ENCODE measurements around the gene ZPBP2. TPM values are rescaled to one million over a fixed set of nuclear protein-coding genes. Genes with fewer than 3 reads are reported as not detected.

Gene ZPBP2
- polyA plus RNA-seq, 1 donor (not counting 4 experiments of a cell fraction or from before 2014, with no cell fraction given): not detected

GRCh38 chr17:39926135-39926587 lies 58.2 kb downstream of the ZPBP2 start:
- Histone ChIP-seq H4K20me1 (ENCODE audit: control insufficient read depth, extremely low read depth, insufficient read depth, low read length) (peaks cover 4% of the 10 kb centered on the region), H3K4me1 (ENCODE audit: control insufficient read depth, extremely low read depth, insufficient read depth, low read length) (peaks cover 40% of the 10 kb centered on the region), H3K79me2 (ENCODE audit: control insufficient read depth, insufficient read depth, low read length) (peaks cover 23% of the 10 kb centered on the region), H3K9ac (ENCODE audit: control insufficient read depth, extremely low read depth, insufficient read depth, low read length) (peak overlapping the region; percentile 78), H3K36me3 (ENCODE audit: control insufficient read depth in 2 of 2, extremely low read depth in 1 of 2, insufficient read depth in 2 of 2, low read length in 2 of 2) (peaks cover 18 to 19% of the 10 kb centered on the region in 2 experiments), H3K27ac (ENCODE audit: control insufficient read depth, insufficient read depth, low read length) (no peak overlapping the region), H2AFZ (ENCODE audit: control insufficient read depth, low read length) (no peak overlapping the region), H3K4me3 (ENCODE audit: control insufficient read depth in 2 of 3, extremely low read depth in 1 of 3, insufficient read depth in 2 of 3, low read depth in 1 of 3, low read length in 3 of 3) (peak overlapping the region; percentile 74 to 78 (median 74)), H3K27me3 (ENCODE audit: control insufficient read depth, extremely low read depth, insufficient read depth, low read length) (no peaks in the 10 kb centered on the region), H3K9me3 (ENCODE audit: control insufficient read depth, low read depth, low read length) (no peaks in the 10 kb centered on the region), H3K4me2 (ENCODE audit: control insufficient read depth, extremely low read depth, insufficient read depth, low read depth, low read length) (peak overlapping the region; percentile 67), H3K9me1 (ENCODE audit: control insufficient read depth, extremely low read depth, insufficient read depth, low read length) (peaks cover 6% of the 10 kb centered on the region)
- DNase-seq (ENCODE audit: low read depth, low spot score) (no peak), FAIRE-seq (no peak)
- dilution Hi-C loops (cut with MboI; ENCODE audit: extremely low pct_ligation_motif_present, low sequenced_read_pairs): no loop called here
- TF ChIP-seq CTCF (optimal IDR thresholded peaks at IDR 0.05 in 1 of 3, IDR thresholded peaks at IDR 0.05 in 1 of 3, conservative IDR thresholded peaks at IDR 0.05 in 1 of 3; ENCODE audit: extremely low read depth in 1 of 3, insufficient read depth in 2 of 3, low read length in 3 of 3) (no peak), EZH2 (IDR thresholded peaks at IDR 0.05; ENCODE audit: low read length) (no peak)

GRCh38 chr17:39926588-39927100 lies 58.6 kb downstream of the ZPBP2 start:
- Histone ChIP-seq H3K27ac (ENCODE audit: control insufficient read depth, insufficient read depth, low read length) (peak overlapping the region; percentile 63), H3K79me2 (ENCODE audit: control insufficient read depth, insufficient read depth, low read length) (peaks cover 23% of the 10 kb centered on the region), H2AFZ (ENCODE audit: control insufficient read depth, low read length) (peak overlapping the region; percentile 16), H3K9me1 (ENCODE audit: control insufficient read depth, extremely low read depth, insufficient read depth, low read length) (peaks cover 6% of the 10 kb centered on the region), H3K27me3 (ENCODE audit: control insufficient read depth, extremely low read depth, insufficient read depth, low read length) (no peaks in the 10 kb centered on the region), H3K9ac (ENCODE audit: control insufficient read depth, extremely low read depth, insufficient read depth, low read length) (peak overlapping the region; percentile 78), H3K9me3 (ENCODE audit: control insufficient read depth, low read depth, low read length) (no peaks in the 10 kb centered on the region), H3K4me2 (ENCODE audit: control insufficient read depth, extremely low read depth, insufficient read depth, low read depth, low read length) (peak overlapping the region; percentile 67), H4K20me1 (ENCODE audit: control insufficient read depth, extremely low read depth, insufficient read depth, low read length) (peaks cover 4% of the 10 kb centered on the region), H3K4me3 (ENCODE audit: control insufficient read depth in 2 of 3, extremely low read depth in 1 of 3, insufficient read depth in 2 of 3, low read depth in 1 of 3, low read length in 3 of 3) (peak overlapping the region; percentile 74 to 78 (median 74)), H3K36me3 (ENCODE audit: control insufficient read depth in 2 of 2, extremely low read depth in 1 of 2, insufficient read depth in 2 of 2, low read length in 2 of 2) (peaks cover 15 to 17% of the 10 kb centered on the region in 2 experiments), H3K4me1 (ENCODE audit: control insufficient read depth, extremely low read depth, insufficient read depth, low read length) (peaks cover 40% of the 10 kb centered on the region)
- TF ChIP-seq CTCF (optimal IDR thresholded peaks at IDR 0.05 in 1 of 3, IDR thresholded peaks at IDR 0.05 in 1 of 3, conservative IDR thresholded peaks at IDR 0.05 in 1 of 3; ENCODE audit: extremely low read depth in 1 of 3, insufficient read depth in 2 of 3, low read length in 3 of 3): no peak
- dilution Hi-C loops (cut with MboI; ENCODE audit: extremely low pct_ligation_motif_present, low sequenced_read_pairs): no loop called here
- DNase-seq (ENCODE audit: low read depth, low spot score) (no peak), FAIRE-seq (no peak)

Small RNAs within 50 kb of the gene (small RNA-seq; reads per million reads assigned to genes)
- 0 reads per million in 3 experiments for gene AC090844.1 (ENCODE audit: insufficient read length in 3 of 3, low read depth in 3 of 3, low replicate concordance in 1 of 3)

Other genes with a start within 250 kb of the ZPBP2 start
- gene PPP1R1B, start 241.2 kb upstream of the ZPBP2 start, polyA plus RNA-seq: 0.14 to 0.35 TPM (median 0.18 TPM) in 3 replicates
- gene STARD3, start 231.1 kb upstream of the ZPBP2 start, polyA plus RNA-seq: 29.0 to 39.6 TPM (median 33.9 TPM) in 3 replicates
- gene TCAP, start 202.9 kb upstream of the ZPBP2 start, polyA plus RNA-seq: 0.06 to 0.26 TPM (median 0.20 TPM) in 3 replicates
- not detected in 3 replicates for gene PNMT, start 199.7 kb upstream of the ZPBP2 start, polyA plus RNA-seq
- gene PGAP3, start 180.1 kb upstream of the ZPBP2 start, polyA plus RNA-seq: 4.8 to 10.8 TPM (median 5.6 TPM) in 3 replicates
- gene ERBB2, start 168.1 kb upstream of the ZPBP2 start, polyA plus RNA-seq: 21.4 to 35.8 TPM (median 26.9 TPM) in 3 replicates
- gene MIEN1, start 137.7 kb upstream of the ZPBP2 start, polyA plus RNA-seq: 38.4 to 59.0 TPM (median 51.8 TPM) in 3 replicates
- gene GRB7, start 130.3 kb upstream of the ZPBP2 start, polyA plus RNA-seq: 4.0 to 5.3 TPM (median 4.2 TPM) in 3 replicates
- gene IKZF3, start 3.9 kb upstream of the ZPBP2 start, polyA plus RNA-seq: 0.04 TPM in 1 of 3 replicates, not detected in the others
- 2.3 to 10.5 TPM (median 7.1 TPM) in 3 replicates for gene GSDMB, start 50.4 kb downstream of the ZPBP2 start, polyA plus RNA-seq
- gene ORMDL3, start 59.4 kb downstream of the ZPBP2 start, polyA plus RNA-seq: 22.0 to 91.4 TPM (median 36.3 TPM) in 3 replicates
- gene LRRC3C, start 59.5 kb downstream of the ZPBP2 start, polyA plus RNA-seq: not detected in 3 replicates
- 5.0 to 9.8 TPM (median 8.5 TPM) in 3 replicates for gene GSDMA, start 94.8 kb downstream of the ZPBP2 start, polyA plus RNA-seq
- 97.1 to 169 TPM (median 108 TPM) in 3 replicates for gene PSMD3, start 112.6 kb downstream of the ZPBP2 start, polyA plus RNA-seq
- 0.19 to 0.84 TPM (median 0.76 TPM) in 3 replicates for gene CSF3, start 147.2 kb downstream of the ZPBP2 start, polyA plus RNA-seq
- gene MED24, start 186.2 kb downstream of the ZPBP2 start, polyA plus RNA-seq: 45.3 to 77.3 TPM (median 47.2 TPM) in 3 replicates
- 3.3 to 5.9 TPM (median 4.5 TPM) in 3 replicates for gene THRA, start 194.8 kb downstream of the ZPBP2 start, polyA plus RNA-seq
- gene NR1D1, start 232.4 kb downstream of the ZPBP2 start, polyA plus RNA-seq: 0.46 to 7.5 TPM (median 1.0 TPM) in 3 replicates

Data from keratinocyte (primary cell).